NCI-H2107 (cell line): ENCODE measurements around the gene LAMB4.

ENCODE experiments used
- DNase-seq: peaks from one replicate; lab custom pipeline; 2025; lab: John Stamatoyannopoulos, UW

Gene LAMB4

DNA sequence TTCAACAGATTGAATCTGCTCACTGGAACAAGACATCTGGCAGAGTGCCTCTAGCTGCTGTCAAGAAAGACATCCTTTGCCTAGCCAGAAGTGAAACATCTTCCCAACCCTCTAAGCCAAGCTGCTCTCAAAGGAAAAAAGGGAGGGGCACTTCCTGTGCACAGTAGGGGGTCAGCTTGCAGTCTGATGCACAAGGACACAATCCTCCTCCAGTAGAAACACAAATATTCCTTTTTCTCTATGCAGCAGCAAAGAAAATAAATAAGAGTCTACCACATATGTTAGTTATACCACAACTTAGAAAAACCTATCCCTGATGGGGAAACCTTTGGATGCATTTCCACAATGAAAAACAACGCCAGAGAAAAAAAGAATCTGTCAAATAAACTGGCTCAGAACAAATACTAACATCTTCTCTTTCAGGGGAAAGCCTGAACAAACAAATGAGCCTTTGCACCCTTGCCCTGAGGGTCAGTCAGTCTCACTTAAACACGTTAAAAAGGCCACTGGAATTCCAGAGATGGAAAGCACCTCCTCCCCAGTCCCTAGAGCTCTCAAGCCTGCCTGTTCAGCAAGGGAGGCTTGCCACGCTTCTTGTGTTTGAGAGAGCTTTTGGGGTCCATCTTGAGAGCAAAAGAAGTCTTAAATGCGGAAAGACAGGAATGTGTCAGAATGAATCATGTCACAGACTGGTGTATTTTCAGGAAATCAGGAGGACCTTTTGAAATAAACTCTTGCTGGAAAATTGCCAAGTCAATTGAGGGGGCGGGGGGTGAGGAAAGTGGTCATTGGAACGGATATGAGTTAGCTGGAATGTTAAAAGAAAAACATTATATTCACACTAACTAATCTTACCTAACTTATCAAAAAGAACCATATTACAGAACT lies 134.7 kb downstream of the LAMB4 start:
- DNase-seq = no peak

DNA sequence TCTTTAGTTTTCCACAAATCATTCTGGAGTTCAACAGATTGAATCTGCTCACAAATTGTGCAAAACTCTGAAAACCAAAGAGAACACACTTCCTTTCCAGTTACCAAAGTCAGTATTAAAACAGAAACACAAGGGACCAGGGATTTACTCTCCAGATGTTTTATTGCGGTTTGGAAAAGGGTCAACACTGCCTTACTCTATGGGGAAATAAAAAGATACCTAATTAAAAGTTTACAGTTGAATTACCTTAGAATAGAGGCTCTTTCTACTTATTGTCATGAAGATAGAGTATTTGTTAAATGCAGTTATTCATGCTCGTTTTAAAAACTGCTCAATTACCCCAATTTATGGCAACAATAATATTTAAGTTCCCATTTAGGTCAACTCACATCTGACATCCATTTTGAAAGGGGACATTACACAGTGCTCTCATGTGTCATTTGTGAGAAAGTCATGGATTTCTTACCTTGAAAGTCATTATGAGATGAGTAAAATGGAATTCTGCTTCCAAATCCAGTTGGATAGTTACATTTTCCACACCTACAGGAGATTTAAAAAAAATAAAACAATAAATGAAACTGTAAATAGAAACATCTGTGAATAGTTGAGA lies 135.6 kb downstream of the LAMB4 start:
- DNase-seq = no peak

GRCh38 chr7:107993891-107994291 lies 136.3 kb downstream of the LAMB4 start:
- no peak for DNase-seq

GRCh38 chr7:107989618-107990373 lies 140.4 kb downstream of the LAMB4 start:
- no peak for DNase-seq

DNA sequence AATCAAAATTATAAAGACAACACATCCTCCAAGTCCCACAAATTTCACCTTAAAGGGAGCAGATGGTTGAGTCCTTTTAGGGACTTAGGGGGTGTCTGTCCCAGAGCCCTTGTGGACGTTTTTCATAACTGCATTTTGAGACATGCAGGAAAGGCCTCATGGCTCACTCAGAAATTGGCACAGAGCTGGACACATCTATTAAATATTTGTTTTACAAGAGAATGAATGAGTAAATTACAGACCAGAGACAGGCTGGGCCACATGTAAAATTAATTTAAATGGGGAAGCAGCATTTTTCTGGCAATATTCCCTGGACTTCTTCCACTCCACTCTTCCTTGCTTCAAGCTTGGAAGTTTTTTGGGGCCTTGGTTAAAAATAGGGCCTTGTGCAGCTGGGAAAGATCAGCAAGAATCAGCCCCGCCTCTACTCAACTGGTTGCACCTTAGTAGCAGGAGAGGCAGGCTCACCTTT lies 147.2 kb downstream of the LAMB4 start:
- DNase-seq = no peak

DNA sequence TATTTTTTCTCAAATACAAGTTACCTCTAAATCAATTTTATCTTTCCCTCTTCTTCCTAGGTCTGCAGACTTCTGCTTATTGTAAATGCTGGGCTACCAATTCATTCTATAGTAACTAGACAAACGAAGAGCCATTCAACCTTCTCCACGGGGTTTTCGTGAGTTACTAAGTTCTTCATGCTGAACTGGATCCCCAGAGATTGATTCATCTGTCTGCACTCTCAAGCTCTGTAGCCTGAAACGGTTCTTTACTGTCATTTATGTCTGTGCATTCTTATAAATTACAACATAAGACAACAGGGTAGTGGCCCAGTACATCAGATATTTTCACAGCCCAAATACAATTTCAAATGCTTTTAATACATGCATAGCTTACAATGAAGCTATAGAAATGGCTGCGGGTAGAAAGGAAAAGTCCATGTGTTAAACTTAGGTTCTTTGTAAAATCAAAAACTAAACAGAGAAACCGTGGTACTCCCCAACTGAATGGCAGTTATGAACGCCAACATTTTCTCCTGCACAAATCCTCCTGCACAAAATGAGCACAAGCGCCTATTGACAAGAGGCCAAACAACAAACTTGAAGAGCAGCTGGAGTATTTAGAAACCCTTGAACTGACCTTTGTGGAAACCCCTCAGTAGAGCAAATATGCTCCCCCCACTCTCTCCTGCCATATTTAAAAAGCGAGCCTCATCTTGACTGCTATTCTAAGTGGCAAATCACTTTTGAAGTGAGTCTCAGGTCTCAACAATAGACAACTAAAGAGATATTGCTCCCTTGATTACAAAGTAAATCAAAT lies 147.9 kb downstream of the LAMB4 start:
- DNase-seq = no peak

- DNase-seq = no peak
Measured at GRCh38 chr7:107981466-107981865, 148.7 kb downstream of the LAMB4 start.

DNA sequence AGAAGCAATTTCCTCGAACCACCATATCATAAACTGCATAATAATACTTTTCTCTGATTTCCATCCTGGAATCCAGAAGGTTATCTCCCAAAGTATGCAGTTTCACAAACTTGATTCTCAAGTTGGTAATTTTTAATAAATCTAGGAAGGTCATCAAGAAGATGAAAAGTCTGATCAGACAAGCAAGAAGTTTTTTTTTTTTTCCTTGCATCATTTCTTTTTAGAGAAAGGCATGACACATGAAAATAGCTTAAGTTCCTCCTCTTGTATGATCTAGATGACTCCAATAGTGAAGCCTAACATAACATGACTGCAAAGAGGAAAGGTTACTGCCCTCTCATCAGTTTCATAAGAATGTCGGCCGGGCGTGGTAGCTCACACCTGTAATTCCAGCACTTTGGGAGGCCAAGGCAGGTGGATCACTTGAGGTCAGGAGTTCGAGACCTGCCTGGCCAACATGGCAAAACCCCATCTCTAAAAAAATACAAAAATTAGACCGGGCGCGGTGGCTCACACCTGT lies 149.4 kb downstream of the LAMB4 start:
- no peak for DNase-seq

DNA sequence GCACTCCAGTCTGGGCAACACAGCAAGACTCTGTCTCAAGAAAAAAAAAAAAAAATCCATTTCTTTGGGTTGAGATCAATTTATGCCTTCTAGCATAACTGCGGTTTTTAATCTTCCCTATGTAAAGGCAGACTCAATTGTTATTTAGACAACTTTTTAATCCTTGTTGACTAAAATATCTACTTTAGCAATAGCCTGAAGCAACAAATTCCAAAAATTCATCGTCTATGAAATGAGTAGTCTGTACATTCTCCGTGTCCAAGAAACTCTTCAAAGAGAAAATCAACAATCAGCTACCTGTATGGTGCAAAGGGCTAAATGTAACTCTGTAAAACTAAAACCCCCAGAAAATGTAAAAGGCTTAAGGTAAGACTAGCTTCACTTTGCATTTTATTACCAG lies 150.0 kb downstream of the LAMB4 start:
- no peak for DNase-seq

DNA sequence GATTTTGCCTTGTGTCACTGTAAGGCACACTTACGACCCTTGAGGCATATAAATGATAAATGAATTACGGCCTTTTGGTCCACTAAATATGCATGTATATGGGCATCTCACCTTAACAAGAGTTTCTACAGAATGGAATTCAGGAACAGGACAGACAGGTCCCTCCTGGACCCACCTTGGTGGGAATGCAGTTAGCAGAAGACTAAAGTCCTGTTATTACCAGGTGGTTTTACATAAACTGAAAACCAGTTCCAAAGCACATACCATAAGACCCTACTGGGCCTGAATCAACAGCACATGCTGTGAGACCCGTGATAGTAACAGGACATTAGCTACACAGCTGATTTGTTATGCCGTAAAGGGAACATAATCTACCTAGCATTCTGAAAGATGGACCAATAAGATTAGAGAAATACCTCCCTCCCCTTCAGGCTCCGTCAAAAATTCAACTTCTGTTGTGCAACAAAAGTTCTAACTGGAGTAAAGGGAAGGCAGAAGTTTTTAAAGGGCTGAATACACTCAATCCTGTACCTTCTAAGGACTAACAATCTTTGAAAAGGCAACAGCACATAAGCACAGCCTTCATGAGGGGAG lies 151.2 kb downstream of the LAMB4 start:
- no peak for DNase-seq

DNA sequence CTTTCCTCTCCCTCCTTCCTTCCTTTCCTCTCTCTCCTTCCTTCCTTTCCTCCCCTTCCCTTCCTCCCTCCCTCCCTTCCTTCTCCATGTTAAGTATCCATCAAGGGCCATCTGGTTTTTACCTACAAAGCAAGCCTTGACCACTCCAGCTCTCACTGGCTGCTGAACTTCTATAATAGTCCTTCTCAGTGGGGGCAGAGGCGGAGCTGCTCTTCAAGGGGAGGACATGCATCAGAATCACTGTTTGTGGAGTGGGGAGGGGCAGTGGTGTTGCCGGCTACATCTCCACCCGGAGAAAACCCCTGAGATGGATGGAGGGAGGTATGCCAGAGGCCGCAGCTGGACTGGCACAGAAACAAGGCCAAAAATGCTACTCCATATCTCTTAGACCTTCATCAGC lies 153.1 kb downstream of the LAMB4 start:
- no peak for DNase-seq

GRCh38 chr7:107976620-107977019 lies 153.5 kb downstream of the LAMB4 start:
- DNase-seq = no peak

- DNase-seq = no peak
Measured at GRCh38 chr7:107975394-107976013, 154.7 kb downstream of the LAMB4 start.

DNA sequence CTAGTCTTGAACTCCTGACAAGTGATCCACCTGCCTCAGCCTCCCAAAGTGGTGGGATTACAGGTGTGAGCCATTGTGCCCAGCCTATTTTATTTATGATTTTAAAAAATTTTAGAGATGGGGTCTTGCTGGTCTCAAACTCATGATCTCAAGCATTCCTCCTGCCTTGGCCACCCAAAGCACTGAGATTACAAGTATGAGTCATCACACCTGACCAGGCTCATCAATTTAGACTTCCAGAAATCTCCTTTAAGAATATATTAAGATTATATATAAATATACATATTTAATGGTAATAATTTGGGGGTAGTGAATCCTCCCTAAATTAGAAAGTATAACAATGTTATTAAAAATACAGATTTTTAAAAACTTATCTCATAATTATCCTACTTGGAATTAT lies 156.3 kb downstream of the LAMB4 start:
- DNase-seq = no peak
